NCI-H774 (cell line): ENCODE measurements around the gene TTL.

Source experiments
- DNase-seq: peaks from one replicate; lab custom pipeline; 2025; lab: John Stamatoyannopoulos, UW

TTL gene

DNA sequence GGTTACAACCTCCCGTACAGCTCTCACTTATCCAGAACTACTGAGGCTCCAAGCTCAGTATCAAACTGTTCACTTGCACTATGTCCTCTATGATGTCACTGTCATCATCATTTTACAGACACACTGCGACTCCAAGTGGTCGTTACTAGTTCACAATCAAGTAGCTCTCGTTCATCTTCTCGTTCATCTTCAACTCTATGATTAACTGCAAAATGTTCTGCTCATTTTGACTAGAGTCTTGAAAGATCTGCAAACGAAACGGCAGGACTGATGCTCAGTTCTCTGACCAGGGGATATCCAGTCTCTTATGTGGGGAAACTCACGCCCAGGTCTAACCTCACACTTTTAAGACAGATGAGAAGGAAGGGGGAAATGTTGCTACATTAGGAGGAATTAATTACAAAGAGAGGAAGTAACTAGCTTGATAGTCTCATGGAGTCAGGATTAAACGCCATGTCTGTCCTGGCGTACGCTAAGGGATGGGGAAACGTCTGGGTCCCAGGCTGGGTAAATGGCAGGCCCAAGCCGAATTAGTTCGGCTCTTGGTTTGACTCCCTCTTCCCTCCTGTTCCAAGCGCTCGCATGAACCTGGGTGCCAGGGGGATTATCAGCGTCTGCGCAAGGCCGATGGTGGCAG lies 101.7 kb downstream of the TTL start:
- no peak for DNase-seq

- peak; percentile 89 for DNase-seq
These were observed 102.4 kb downstream of the TTL start, which contains the start of gene CHCHD5 for GRCh38 chr2:112584134-112584890. CHCHD5 (plus strand) TSS chr2:112584609; CDS start chr2:112584648, 39 bp downstream.

DNA sequence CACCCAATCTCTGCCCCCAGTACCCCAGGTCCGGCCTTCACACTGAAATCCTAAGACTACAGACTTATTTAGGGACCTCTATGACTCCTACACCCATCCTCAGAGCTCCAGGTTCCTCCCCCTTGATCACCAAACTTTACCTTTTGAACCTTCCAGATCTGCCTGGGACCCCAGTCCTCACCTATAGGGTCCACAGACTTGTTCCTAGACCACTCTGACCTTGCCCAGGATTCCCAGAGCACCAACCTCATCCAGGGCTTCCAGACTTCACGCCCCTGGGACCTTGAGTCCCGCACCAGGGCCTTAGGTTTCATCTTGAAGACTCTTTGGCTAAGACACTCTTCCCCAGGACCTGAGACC lies 102.9 kb downstream of the TTL start:
- DNase-seq: no peak

DNA sequence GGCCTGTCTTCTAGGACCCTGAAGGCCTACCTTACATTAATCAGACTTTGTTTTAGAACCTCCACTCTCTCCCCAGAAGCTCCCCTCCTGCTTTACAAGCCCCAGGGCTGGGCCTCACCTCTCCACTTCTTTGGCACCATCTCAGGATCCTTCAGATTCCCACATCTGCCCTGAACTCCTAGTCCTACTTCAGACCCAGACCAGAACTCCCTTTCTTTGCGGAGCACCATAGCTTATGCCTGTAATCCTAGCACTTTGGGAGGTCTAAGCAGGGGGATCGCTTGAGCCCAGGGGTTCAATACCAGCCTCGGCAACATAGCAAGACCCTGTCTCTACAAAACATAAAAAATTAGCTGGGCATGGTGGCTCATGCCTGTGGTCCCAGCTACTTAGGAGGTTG lies 103.4 kb downstream of the TTL start:
- no peak for DNase-seq

DNA sequence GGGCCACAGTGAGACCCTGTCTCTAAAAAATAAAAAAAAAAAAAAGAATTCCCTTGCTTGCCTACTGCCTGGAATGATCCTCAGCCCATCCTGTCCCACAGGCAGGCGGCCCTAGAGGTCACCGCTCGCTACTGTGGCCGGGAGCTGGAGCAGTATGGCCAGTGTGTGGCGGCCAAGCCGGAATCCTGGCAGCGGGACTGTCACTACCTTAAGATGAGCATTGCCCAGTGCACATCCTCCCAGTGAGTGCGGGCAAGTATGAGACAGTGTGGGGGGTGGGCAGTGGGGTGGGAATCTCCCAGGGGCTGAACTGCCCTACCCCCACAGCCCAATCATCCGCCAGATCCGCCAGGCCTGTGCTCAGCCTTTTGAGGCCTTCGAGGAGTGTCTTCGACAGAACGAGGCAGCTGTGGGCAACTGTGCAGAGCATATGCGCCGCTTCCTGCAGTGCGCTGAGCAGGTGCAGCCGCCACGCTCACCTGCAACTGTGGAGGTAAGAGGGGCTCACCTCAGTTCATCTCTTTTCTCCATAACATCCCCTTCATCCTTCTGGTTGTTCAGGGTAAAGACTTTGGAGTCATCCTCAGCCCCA lies 104.0 kb downstream of the TTL start:
- no peak for DNase-seq

GRCh38 chr2:112588611-112589045 lies 106.7 kb downstream of the TTL start:
- DNase-seq: peak; percentile 50
